Stimulated activated effector memory CD8-positive, alpha-beta T cell treated with anti-CD3 and anti-CD28 coated beads, Interleukin-12 subunit alpha, Interleukin-12 subunit beta, amount 100 ng/mL, for 72 hours (primary cell): Measurements from ENCODE around the gene LMNTD1.
"Not testable (repeated sequence)": the region's sequence is repeated elsewhere in the genome, so short reads cannot be mapped to it uniquely, and the experiment has no call there.

ENCODE experiments used
- ATAC-seq: fragments of 150-1000 bp; cut with Tn5 transposase; 2 replicates; pipeline ENCODE4 v1.10.0; 2021
- DNase-seq, 2 donors: peaks; one replicate each; pipeline ENCODE4 v3.0.0; 2021 to 2022; ENCODE audit warnings: low spot score in 2 of 2
- H3K27ac Mint-ChIP-seq: one replicate; pipeline ENCODE4 v1.8.0; 2022; ENCODE audit warnings: mild to moderate bottlenecking, mixed read lengths
- H3K36me3 Mint-ChIP-seq: one replicate; pipeline ENCODE4 v1.8.0; 2022; ENCODE audit warnings: mild to moderate bottlenecking, mixed read lengths
- H3K4me1 Mint-ChIP-seq: one replicate; pipeline ENCODE4 v1.8.0; 2022; ENCODE audit warnings: mixed read lengths
- H3K4me3 Mint-ChIP-seq: one replicate; pipeline ENCODE4 v1.8.0; 2022; ENCODE audit warnings: mild to moderate bottlenecking, mixed read lengths
- H3K9me3 Mint-ChIP-seq: one replicate; pipeline ENCODE4 v1.8.0; 2022; ENCODE audit warnings: mixed read lengths

Gene LMNTD1

DNA sequence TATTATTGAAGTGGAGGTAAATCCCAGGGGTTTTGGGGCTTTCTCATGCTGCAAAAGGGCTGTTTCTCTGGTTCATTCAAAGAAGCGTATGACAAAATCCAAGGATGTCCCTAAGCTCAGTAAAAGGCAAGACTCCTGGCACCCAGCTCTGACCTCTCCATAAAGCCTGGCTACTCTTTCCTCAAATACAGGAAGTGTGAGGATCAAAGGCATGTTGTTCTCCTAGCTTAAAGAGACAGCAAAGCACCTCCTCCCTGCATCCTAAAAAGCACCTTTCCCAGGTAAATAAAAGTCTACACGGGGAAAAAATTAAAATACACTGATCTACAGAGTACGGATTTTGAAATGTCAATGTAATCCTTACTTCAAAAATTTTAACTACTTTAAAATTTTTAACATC lies 118.6 kb downstream of the LMNTD1 start:
- no peak for DNase-seq
- Mint-ChIP-seq H3K4me3 (no peak overlapping the region), H3K9me3 (no peaks in the 10 kb centered on the region), H3K4me1 (peaks cover 7% of the 10 kb centered on the region), H3K27ac (no peak overlapping the region), H3K36me3 (no peaks in the 10 kb centered on the region)
- no peak for ATAC-seq

DNA sequence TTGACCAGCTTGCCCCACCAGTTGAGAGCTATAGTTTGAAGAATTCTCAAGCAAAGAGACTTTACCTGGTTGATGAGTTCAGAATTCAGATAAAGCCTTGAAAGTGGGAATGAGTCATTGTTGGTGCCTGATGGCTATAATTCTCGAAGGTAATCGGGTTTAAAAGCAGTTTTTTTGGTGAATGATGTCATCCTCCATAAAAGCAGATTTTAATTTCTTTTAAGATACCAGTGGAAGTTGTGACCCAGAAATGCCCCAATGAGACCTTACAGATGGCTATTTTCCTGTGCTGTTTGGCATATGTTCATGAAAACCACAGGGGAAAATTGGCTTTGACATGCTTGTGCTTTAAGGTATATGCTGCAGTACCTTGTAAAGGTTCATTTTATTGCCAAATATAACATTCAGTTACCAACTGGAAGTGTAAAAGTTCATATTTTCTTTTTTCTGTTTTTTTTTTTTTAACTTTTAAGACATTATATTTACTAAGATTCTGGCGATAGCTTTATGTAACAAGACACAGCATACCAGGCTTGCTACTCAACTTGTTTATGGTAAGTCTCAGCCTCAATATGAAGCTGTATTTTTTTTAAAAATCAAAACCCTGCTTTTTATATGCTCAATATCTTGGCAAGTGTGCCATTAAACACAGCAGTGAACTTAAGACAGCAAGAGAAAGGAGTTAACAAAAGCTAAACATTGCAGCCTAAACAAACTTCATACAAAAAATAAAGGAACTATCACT lies 119.3 kb downstream of the LMNTD1 start:
- Mint-ChIP-seq H3K4me1 (peaks cover 7% of the 10 kb centered on the region), H3K9me3 (no peaks in the 10 kb centered on the region)
- no peak for DNase-seq

DNA sequence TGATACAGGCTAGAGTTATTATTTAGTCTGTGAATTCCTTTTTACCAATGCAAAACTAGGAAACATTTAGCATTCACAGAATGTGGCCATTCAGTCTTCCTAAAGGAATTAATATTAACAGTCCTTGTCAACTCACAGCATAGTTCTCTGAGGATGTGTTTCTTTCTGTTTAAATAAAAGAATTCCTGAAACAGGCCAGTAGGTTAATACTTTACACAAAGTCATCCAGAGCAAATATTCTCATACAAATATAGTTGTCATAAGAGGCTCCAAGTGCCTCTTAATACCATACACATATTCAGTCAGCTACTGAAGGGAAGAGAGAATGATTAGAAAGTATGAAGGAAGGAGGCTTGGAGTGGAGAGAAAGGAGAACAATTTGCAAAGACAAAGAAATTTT lies 120.1 kb downstream of the LMNTD1 start:
- ATAC-seq (no peak), DNase-seq (no peak)
- Mint-ChIP-seq H3K36me3 (no peaks in the 10 kb centered on the region), H3K4me1 (peaks cover 7% of the 10 kb centered on the region), H3K9me3 (no peaks in the 10 kb centered on the region), H3K27ac (no peak overlapping the region), H3K4me3 (no peak overlapping the region)

More for the DNA sequence above, 119.3 kb downstream of the LMNTD1 start:
- H3K27ac Mint-ChIP-seq, result no peak overlapping the region
- no peak overlapping the region for H3K4me3 Mint-ChIP-seq
- ATAC-seq, result no peak
- no peaks in the 10 kb centered on the region for H3K36me3 Mint-ChIP-seq

DNA sequence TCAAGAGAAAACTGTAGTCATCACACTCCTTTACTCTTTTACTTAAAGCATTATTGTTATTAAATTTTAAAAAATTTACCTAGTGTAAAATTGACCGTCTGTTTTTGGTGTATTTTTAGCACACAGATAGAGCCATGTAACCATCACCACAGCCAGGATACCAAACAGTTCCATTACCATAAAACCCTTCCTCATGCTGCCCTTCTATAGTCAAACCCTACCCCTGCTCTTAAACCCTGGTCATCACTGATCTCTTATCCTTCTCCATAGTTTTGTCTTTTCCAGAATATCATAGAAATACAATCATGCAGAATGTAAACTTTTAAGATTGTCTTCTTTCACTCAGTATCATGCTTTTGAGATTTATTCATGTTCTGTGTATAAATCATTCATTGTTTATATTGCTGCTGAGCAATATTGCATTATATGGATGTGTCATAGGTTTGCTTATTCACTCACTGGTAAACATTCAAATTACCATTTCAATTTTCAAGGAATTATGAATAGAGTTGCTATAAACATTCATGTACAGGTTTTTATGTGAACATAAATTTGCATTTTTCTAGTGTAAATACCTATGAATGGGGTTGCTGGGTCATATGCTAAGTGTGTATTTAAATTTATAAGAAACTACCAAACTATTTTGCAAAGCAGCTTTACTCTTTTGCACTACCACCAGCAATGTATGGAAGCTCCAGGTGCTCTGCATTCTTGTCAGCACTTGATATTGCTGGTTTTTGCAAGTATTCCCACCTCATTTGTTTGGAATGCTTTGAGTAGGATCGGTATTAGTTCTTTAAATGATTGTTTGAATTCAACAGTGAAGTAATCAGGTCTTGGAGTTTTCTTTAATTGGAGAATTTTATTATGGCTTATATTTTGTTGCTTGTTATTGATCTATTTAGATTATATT lies 125.5 kb downstream of the LMNTD1 start:
- H3K27ac Mint-ChIP-seq, result no peak overlapping the region
- no peaks in the 10 kb centered on the region for H3K36me3 Mint-ChIP-seq
- no peaks in the 10 kb centered on the region for H3K4me1 Mint-ChIP-seq
- DNase-seq (no peak), ATAC-seq (no peak)
- H3K4me3 Mint-ChIP-seq, result no peak overlapping the region
- no peaks in the 10 kb centered on the region for H3K9me3 Mint-ChIP-seq

DNA sequence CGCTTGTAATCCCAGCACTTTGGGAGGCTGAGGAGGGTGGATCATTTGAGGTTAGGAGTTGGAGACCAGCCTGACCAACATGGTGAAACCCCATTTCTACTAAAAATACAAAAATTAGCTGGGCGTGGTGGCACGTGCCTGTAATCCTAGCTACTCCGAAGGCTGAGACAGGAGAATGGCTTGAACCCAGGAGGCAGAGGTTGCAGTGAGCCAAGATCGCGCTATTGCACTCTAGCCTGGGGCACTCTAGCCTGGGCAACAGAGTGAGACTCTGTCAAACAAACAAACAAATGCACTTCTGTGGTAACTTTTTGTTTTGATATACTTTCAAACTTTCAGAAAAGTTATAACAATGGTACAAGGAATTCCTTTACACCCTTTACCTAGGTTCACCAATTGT lies 126.3 kb downstream of the LMNTD1 start:
- not testable (repeated sequence) for H3K36me3 Mint-ChIP-seq, H3K27ac Mint-ChIP-seq, H3K4me3 Mint-ChIP-seq, H3K9me3 Mint-ChIP-seq, DNase-seq, H3K4me1 Mint-ChIP-seq, ATAC-seq
